ENCODE results near the gene PTF1A.

The PTF1A gene

GRCh38 chr10:23187155-23187554, 5.0 kb upstream of the PTF1A start:
- no peak for DNase-seq

- no peak for DNase-seq
Measured at GRCh38 chr10:23189024-23189423, 3.1 kb upstream of the PTF1A start.

DNA sequence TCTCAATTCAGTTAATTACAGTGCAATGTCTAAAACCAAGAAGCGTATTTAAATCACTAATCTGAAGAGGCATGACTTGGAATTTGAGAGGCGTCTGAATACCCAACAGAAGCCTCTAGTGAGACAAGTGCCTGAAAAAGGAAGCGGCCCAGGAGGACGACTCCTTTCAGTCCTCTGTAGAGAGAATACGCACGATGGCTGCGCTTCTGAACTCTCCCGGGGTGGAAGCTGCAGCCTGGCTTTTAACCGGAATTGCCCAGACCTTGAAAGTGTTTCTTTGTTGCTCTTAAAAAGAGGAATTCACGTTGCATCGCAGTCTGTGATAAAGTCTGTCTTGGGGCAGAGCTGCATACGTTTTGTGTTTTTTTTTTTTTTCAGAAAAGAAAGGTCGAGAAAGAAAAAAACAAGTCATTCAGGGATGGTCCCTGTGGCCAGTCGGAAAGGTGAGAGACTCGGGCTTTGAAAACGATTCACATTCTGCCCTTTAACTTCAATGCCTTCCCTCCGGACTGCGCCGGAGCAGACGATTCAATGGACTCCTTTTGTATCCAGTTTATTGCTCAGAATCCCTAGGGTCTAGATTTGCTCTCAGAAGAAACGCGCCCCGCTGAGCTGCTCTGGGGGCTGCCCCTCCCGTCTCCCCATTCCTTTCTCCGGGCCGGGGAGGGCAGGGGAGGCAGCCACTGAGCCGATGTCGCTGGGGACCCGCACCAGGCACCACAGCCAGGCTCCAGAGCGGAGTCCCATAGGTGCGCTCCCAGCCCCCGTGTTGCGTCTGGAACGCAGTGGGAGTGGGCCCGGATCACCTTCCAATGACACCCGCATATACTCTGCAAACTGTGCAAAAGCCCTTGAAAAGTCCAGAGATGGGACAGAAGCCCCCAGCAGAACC, 994 bp upstream of the PTF1A start:
- DNase-seq = no peak

DNA sequence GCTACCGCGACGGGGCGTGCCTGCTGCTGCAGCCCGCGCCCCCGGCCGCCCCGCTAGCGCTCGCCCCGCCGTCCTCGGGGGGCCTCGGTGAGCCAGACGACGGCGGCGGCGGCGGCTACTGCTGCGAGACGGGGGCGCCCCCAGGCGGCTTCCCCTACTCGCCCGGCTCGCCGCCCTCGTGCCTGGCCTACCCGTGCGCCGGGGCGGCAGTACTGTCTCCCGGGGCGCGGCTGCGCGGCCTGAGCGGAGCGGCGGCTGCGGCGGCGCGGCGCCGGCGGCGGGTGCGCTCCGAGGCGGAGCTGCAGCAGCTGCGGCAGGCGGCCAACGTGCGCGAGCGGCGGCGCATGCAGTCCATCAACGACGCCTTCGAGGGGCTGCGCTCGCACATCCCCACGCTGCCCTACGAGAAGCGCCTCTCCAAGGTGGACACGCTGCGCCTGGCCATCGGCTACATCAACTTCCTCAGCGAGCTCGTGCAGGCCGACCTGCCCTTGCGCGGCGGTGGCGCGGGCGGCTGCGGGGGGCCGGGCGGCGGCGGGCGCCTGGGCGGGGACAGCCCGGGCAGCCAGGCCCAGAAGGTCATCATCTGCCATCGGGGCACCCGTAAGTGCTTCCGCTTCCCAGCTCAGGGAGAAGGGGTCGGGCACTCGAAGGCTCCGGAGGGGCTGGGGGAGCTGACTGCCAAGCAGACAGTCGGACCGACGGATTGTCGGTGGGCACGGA, 761 bp downstream of the PTF1A start:
- no peak for DNase-seq

GRCh38 chr10:23193435-23194074, 1.4 kb downstream of the PTF1A start:
- DNase-seq = no peak

DNA sequence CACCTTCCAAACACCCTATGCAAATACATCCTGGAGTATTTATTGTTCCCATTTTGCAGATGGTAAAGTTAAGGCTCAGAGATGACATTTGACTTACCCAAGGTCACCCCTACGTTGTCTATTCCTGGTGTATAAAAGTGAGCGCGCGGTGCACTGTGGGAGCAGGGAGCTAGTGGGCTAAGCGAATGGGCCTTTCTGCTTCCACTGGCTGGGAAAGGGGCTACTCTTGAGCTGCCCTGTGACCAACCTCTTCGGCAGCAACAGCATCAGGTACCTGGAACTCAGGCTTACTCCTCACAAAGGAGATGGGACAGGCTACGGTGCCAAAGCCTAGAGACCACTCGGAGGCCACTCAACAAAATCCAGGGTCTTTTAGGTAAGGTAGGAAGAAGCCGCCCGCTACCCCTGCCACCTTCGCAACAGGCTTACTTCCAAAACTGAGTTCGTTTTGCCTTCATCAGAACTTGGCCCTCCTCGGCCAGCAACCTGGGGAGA, 2.4 kb downstream of the PTF1A start:
- no peak for DNase-seq

DNA sequence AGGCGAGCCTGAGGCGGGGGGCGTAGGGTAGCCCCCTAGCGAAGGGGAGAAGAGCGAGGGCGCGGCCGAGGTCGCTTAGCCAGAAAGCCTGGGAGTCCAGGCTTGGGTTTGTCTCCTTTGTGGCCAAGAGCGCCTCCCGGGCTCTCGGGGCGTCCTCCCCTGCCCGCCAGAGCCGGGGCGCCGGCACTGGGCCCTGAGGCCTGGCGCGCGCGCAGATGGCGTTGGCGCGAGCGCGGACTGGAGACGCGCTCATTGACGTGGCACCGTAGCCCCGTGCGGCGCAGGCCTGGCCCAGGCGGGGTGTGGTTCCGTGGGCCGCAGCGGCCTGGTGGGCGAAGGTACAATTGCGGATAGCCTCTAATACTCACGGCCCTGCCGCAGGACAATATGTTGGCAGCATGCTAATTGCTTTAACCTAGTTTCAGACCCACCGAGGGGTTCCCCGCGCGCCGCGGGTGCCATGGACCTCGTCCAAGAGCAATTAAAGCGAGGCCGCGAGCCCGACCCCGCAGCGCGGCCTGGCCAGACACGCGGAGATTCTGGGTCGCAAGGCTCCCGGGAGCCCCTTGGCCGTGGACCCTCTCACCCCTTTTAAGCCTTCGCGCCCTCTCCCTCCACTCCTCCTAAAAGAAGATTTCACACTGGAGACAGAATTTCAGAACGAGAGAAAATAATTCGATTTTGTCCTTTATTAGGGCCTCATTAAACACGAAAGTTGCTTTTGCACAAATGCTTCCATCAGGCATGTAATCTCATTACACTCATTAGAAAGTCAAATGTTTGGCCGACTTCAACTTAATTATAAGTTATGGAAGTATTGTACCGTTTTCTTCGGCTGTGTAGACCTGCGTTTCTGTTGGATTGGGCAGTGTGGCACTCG, 3.1 kb downstream of the PTF1A start:
- DNase-seq = no peak

DNA sequence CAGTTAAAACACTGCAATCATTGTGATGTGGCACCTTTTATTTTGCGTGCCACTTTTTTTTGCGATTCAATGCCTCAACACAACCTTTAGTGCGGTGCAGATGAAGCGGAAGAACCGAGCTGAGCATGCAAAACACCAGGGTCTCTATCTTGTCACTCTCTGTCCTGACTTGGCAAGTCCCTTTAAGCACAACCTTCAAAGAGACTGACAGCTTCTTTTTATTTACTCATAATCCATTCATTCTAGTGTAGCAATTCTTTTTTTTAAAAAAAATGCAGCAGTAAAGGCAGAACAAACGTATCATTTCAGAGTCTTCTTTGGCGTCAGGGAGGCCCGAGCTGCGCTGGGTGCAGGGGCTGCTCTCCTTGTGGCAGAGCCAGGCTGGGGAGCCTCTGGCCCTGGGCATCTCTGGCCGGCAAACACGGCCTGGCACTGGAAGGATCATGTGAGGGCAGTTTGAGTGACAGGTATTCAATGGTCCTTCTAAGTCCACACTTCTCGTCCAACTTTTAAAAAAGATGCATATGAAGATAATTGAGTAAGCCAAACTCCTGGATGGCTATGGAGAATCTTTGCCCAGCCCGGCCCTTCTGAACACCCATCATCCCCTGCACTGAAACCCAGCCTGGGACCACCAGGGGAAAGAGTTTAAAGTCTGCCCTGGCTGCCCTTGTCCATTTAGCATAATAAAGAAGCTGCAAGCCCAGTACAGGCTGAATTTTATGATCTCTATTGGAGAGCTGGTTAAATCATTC, 3.9 kb downstream of the PTF1A start:
- no peak for DNase-seq

DNA sequence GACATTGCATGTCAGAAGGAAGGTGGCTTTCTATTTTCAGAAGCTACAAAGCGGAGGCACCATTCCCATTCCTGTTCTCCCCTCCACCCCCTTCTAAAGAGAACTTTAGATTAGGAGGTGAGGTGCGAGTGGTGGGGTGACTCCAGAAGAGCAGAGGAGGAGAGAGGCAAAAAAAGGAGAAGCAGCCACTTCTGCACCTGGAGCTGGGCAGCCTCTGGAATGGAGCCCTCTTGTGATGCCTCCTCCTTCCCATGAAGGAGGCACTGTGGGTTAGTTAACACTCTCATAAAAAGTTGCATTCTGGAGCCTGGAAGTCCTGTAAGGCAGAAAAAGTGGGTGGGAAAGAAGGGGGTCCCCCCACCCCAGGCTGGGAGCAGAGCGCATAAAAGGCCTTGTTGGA, 4.8 kb downstream of the PTF1A start:
- no peak for DNase-seq

DNA sequence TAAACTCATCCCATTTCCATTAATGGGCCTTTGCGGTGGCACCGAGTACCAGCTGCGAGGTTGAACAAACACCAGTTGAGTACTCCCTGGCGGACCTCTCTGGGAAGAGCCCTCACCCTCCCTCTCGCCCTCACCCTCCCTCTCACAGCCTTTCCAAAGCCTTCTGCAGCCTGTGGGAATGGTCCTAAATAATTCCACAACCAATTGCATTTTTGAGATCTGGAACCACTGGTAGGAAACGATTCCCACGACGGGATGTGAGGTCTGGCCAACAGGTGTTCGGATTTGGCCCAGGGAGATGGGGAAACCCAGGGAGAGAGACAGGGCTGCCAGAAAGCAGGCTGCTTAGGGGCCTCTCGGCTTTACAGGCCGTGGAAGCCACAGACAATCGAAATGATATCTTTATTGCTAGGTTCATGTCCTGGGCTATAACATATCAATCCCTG, 5.3 kb downstream of the PTF1A start:
- no peak for DNase-seq

DNA sequence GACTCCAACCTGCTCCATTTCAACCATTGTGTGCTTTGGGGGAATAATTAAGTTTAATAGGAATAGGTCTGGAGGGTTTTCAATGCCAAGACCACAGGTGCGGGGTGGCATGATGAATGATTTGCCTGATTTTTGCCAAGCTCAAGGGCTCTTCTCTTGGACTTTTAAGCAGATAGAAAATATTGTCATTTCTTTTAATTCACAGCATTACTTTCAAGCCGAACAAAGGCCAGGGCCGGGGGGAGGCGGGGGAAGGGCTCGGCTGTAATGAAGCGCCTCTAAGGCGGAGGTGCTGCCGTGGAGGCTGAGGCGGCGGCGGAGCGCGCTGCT, 6.5 kb downstream of the PTF1A start:
- DNase-seq = no peak

- DNase-seq = no peak
Measured at GRCh38 chr10:23198940-23199767, 7.0 kb downstream of the PTF1A start.

GRCh38 chr10:23199768-23200511, 7.8 kb downstream of the PTF1A start:
- no peak for DNase-seq

DNA sequence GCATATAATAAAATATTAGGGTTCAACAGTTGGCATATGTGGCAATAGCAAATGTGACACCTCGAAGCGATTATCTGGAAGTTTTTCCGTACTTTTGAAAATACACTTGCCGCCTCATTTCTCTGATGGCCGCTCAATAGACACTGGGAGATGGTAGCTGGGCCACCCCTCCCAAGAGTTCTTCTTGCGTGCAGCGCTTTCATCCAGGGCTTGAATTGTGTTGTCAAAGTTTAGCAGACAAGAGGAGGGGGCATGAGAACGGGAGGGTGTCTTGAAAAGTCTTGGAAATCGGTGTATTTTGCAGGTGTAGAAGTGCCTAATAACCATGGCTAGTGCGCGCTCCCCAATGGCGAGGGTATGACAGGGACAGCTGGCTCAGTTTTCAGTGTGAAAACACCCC, 8.5 kb downstream of the PTF1A start:
- no peak for DNase-seq

GRCh38 chr10:23200997-23201652, 9.0 kb downstream of the PTF1A start:
- no peak for DNase-seq

DNA sequence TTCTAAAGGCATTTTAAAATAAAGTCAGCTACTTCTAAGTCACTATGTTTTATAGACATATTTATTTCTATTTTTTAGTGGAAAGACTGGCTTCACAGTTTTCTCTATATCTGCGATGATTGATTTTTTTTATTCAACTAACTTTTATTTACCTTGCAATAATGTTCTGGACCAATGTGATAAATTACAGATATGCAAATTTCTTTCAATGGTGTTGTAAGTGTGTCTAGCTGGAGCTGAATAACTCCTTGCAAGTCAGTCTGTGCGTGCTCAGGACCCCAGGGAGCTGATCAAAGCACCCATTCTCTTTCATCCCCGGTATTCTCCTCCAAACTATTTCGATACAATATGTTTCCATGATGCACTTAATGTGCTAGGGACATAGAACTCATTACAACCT, 9.7 kb downstream of the PTF1A start:
- no peak for DNase-seq

- DNase-seq = no peak
Measured at GRCh38 chr10:23202779-23203178, 10.7 kb downstream of the PTF1A start.

GRCh38 chr10:23203369-23204325, 11.5 kb downstream of the PTF1A start:
- DNase-seq = no peak

Data from activated CD4-positive, alpha-beta T cell treated with anti-CD3 and anti-CD28 coated beads, Interleukin-2, Interleukin-6, amounts not matched to agents 100 ng/mL and 50 ng/mL, durations not matched to agents 16 hours and 8 hours (primary cell).